NCI-H2081 (cell line): Measurements from ENCODE around the gene CNGA1.
"Not testable (repeated sequence)": the region's sequence is repeated elsewhere in the genome, so short reads cannot be mapped to it uniquely, and the experiment has no call there.

Experiments
- DNase-seq, 2 experiments: peaks; one replicate each; lab custom pipeline; 2025; lab: John Stamatoyannopoulos, UW

CNGA1 gene

DNA sequence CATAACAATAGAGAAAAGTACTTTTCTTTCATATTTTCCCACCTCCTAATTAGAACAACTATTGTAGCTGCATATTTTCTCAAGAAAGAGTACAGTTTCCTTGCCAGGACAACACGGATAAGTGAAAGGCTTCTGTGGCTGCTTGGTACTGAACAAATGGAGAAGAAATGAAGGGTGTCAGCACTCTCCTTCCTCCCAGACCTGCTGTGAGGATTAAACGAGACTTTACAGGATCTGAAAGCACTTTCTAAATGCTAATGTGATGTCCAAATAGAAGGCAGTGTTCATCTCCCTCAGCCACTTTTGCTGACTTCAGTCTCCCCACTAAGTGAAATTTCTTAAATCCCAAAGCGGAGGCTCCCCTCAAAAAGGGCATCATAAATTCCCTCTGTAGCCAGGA lies 14.0 kb upstream of the CNGA1 start:
- DNase-seq: no peak

DNA sequence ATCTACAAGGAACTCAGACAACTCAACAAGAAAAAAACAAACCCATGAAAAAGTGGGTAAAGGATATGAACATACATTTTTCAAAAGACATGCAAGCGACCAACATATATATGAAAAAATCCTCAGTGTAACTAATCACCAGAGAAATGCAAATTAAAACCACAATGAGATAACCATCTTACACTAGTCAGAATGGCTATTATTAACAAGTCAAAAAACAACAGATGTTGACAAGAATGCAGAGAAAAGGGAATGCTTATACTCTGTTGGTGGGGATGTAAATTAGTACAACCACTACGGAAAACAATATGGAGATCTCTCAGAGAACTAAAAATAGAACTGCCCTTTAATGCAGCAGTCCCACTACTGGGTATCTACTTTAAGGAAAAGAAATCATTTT lies 12.2 kb upstream of the CNGA1 start:
- no peak for DNase-seq

DNA sequence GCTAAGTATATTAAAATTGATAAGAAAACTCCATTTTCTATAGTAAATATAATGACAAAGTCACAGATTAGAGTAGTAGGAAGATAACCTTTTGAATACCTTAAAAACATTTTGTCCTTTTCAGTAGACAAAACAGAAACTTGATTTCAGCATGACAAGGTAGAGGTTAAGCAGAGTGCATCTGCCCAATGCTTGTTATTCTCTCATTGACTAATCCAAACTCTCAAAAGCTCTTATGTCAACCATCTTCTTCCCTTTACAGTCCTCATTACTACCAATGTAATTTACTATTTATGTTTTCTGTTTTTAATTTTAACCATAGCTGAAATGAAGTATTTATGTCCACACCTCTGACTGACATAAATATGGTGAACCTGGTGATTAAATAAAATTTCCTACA lies 11.2 kb upstream of the CNGA1 start:
- DNase-seq: no peak

DNA sequence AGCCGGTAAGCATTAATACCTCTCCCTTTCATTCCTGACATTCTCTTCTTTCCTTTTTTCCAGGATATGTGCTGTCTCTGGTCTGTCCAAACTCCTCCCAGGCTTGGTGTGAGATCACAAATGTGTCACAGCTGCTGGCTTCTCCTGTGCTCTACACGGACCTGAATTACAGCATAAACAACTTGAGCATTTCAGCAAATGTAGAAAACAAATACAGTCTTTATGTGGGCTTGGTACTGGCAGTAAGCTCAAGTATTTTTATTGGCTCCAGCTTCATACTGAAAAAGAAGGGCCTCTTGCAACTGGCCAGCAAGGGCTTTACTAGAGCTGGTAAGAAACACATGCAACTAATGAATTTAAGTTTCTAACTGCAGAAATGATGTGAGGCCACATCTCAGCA lies 8.5 kb upstream of the CNGA1 start:
- DNase-seq: no peak

DNA sequence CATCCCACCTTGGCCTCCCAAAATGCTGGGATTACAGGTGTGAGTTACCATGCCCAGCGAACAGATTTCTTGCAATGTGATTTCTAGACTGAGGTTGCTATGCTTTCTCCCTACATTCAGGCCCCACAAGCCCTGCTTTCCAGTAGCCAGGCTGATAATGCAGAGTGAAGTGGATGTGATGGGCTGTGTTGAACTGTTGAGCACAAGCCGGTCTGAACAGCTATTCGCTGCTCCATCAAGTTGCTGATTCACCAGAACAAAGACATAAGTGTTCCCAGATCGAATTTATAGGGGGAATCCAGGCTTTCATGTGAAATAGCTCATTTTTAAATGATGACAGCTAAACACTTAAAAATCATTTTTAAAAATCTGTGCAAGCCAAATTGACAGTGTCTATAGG lies 8.0 kb upstream of the CNGA1 start:
- no peak for DNase-seq

DNA sequence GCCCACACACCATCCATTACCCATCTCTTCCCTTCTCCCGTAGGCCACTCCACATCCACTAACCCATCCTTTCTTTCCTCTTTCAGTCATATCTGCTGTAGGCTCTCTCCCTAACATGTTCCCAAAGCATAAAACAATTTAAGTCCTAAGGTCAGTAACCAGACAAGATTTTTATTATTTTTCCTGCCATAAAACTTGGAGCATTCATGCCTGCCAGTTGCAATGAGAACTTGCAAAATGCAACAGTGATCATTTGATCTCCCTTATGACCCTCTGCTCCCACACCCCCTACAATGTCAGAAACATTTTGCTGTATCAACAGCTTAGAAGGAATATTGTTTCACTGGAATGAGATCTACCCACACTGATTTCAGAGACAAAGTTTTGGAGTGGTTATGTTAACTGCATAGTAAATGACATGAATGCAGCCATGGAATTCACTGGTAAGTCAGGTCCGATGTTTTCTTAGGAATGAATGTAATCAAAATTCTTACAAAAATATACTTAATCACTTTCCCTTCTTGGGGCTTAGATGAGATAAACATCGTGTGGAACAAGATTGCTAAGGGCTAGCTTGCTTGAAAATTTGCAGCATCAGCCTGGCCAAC lies 5.8 kb upstream of the CNGA1 start:
- DNase-seq: no peak

DNA sequence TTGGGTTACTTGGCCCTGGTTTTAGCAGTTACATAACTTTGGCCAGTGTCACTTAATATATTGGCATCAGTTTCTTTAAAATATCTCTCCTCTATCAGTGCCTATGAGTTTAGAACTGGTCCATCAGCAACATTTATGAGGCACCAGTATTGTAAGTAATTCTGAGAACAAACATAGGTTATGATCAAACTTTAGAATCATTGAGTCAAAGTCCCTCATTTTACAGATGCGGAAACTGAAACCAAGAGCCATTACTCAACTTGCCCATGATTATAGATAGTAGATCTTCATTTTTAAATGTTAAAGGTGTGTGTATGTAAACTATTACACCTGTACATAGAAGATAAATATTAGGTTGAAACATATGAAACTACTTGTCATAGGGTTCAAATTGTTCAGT lies 4.6 kb upstream of the CNGA1 start:
- DNase-seq: no peak

DNA sequence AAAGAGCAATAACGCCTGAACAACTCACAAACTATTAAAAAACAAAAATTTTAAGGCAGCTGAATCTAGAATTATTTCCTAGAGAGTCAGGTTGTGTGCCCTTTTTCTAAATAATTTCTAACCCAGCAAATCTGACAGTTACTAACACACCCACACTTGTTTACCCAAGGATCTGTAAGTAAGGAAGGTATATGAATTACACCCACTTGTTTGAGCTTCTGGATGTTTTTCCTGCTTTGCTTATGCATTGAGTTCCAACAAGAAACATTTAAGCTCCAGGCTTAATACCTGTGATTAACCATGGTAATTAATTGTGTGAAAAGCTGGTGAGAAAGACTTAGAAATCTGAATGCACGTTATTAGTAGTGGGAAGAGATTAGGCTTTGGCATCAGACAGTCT lies 1.6 kb upstream of the CNGA1 start:
- no peak for DNase-seq

DNA sequence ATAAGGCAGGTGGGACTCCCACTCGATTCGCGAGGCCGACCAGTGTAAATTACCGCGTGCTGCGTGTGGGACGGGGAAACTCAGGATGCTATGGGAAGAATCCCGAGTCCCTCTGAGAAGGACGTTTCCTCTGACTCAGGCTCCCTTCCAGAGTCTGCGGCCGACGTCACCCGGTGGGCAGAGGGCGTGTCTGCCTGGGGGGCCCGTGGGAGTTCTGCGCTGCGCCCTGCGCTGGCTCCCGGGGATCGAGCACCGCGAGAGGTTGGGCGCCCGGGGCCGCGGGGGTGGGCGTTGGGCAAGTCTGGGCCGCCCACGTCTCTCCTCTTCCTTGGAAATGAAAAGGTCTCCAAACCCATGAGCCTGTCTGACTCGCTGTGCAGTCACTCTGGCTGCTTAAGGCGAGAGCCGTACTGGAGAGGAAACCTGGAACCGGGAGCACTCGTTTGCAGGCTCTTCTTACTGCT lies 659 bp upstream of the CNGA1 start:
- peak in 1 of 2 experiments; percentile 29 for DNase-seq

DNA sequence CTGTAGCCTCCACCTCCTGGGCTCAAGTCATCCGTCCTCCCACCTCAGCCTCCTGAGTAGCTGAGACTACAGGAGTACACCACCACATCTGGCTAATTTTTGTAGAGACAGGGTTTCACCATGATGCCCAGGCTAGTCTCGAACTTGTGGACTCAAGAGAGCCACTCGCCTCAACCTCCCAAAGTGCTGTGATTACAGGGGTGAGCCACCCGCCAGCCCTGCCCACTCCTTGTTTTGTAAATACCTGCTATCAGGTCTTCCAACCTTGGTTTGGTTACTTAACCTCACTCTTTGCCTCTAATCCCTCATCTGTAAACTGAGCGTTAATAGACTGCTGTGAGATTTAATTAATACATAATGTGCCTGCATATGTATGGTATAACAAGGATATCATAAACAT lies 803 bp downstream of the CNGA1 start:
- DNase-seq: no peak

DNA sequence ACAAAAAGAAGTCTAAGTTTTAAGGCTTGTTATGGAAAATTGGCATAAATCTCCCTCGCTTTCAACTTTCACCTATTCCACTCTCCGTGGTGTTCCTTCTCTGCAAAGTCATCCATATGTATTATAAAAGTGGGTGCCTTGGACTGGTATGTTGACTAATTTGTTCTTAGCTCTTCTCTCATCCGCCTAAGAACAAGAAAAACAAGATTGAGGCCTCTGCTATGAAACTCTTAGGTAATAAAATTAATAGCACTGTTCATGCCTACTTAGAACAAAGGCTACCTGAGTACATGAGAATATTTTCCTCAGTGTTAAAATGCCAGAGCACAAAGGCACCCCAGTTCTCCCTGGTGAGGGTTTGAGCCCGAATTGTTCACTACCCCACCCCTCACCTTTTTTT lies 1.3 kb downstream of the CNGA1 start:
- no peak for DNase-seq

DNA sequence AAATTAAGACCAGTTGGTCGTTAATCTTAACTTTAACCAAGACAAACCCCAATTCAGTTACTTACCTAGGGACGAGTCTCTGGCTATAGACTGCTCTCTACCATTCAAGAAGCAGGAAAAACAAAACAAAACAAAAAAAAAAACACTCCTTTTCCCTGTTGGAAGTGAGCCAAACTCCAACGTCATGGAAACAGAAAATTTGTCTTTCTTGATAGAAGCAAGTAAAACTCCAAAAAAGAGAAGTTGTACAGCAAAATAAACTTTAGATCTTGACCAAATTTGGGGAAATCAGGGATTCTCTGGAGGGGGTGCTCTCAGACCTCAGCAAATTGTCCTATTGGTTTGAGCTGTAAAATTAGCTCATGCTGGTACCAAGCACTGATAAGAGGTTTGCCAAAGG lies 3.7 kb downstream of the CNGA1 start:
- no peak for DNase-seq

DNA sequence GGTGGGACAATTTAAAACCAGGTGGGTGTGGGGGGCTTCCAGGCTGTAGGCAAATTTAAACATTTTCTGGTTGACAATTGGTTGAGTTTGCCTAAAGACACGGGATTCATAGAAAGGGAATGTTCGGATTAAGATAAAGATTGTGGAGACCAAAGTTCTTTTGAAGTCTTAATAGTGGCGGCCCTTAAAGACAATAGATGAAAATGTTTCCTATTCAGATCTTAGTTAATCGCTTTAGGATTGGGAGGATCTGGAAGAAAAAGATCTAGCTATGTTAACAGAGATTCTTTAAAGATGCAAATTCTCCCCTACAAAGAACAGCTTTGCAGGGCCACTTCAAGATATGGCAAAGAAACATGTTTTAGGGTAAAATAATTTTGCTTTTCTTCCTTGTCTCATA lies 4.8 kb downstream of the CNGA1 start:
- no peak for DNase-seq

DNA sequence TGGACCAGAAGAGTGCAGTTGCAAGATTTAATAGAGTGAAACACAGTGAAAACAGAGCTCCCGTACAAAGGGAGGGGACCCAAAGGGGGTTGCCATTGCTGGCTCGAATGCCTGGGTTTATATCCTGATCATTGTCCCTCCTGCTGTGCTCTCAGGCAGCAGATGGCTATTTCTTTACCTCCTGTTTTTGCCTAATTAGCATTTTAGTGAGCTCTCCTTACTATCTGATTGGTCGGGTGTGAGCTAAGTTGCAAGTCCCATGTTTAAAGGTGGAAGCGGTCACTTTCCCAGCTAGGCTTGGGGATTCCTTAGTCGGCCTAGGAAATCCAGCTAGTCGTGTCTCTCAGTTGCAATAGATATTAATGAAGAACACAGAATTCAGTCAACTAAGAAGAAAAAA lies 5.6 kb downstream of the CNGA1 start:
- not testable (repeated sequence) for DNase-seq

DNA sequence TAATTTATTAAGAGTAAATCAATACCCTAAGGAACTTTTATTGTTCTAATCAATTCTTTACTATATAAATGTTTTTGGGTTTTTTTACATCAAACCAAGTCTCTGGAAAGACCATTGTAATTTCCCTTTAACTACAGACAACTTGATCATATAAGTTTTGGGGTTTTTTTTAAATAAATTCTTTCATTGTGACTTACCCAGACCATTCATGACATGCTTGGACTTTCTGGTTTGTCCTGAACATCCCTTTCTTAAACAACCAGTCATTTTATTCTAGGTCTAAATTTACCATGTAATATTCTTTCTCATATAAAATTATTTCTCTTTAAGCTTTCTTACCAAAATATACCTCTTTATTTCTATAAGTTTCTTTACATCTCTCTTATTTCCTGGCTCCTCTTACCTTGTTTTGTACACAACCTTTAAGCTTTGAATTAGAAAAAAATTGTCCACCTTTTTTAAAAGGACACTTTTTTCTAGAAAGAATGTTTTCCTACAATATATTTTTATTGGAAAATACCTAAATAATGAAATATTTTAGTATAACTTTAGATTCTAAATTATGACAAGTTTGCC lies 8.4 kb downstream of the CNGA1 start:
- peak in 1 of 2 experiments; percentile 21 for DNase-seq

DNA sequence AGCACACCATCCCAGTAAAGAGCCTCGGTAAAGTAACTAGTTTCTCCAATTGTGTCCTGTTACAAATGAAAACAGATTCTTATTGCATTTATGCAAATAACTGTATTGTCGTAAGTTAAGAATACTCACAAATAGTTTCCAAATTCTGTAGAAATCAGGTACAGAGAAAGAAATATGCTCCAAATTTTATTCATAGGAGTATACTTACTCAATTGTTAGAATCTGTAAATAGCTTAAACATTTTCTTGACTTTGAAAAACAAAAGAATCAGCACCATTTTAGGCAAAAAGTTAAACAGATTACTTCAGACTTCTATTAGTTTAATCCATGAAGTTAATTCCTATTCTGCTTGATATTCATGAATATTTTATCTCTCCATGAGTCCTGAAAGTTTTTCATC lies 10.7 kb downstream of the CNGA1 start:
- no peak for DNase-seq

DNA sequence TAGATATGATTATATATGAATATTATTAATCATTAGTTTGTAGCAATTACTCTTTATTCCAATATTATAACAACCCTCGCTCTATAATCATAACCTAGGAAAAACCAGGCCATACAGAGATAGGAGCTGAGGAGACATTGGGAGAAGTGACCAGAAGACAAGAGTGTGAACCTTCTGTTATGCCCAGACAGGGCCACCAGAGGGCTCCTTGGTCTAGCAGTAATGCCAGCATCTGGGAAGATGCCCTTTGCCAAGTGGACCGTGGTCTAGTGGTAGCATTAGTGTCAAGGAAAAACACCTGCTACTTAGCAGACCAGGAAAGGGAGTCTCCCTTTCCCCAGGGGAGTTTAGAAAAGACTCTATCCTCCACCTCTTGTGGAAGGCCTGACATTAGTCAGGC lies 12.9 kb downstream of the CNGA1 start:
- DNase-seq: peak in 1 of 2 experiments; percentile 30

DNA sequence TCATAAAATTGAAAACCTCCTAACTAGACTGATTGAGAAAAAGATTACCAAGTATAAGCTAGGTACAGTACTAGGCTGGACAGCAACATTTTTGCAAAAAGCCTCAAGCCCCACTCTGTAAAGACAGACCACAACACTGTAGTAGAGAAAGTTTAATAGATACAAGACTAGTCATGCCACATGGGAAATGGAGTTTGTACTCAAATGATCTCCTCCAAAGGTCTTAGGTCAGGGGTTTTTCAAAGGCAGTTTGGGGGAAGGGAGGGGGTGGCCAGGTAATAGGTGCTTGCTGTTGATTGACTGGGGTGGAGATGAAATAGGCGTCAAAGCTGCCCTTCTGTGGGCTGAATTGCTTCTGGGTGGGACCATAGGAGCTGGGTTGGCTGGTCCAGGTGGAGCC lies 14.2 kb downstream of the CNGA1 start:
- DNase-seq: no peak

DNA sequence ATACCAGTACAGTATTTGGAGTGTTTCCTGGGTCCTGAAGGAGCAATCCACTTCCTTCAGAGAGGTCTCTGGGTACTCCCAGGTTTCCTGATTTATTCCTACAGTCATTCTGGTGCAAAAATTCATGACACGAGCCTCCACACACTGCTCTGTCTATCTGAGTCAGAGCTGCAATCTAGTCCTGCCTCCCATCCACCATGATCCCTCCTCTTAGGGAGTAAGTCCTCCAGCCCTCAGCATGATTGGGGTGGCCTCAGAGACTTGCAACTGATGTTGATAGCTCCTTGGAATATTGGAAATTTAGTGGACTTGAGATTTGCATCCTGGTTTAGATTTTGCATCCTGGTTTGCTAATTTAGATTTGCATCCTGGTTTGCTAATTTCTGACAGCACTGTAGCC lies 20.5 kb downstream of the CNGA1 start:
- DNase-seq: no peak

DNA sequence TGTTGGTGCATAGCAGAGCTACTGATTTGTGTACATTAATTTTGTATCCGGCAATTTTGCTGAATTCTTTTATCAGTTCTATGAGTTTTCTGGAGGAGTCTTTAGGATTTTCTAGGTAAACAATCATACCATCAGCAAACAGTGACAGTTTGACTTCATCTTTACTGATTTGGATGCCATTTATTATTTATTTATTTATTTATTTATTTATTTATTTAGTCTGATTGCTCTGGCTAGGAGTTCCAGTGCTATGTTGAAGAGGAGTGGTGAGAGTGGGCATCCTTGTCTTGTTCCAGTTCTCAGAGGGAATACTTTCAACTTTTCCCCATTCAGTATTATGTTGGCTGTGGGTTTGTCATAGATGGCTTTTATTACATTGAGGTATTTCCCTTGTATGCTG lies 24.0 kb downstream of the CNGA1 start:
- not testable (repeated sequence) for DNase-seq

DNA sequence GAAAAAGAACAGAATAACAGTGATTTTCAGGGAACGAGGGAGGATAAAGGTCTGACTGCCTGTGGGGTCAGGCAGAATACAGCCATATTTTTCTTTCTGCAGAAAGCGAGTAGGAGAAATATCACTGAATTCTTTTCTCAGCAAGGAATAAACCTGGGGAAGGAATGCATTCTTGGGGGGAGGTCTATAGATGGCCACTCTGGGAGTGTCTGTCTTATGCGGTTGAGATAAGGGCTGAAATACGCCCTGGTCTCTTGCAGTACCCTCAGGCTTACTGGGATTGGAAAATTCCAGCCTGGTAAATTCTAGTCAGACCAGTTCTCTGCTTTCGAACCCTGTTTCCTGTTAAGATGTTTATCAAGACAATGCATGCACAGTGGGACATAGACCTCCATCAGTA lies 26.3 kb downstream of the CNGA1 start:
- no peak for DNase-seq

DNA sequence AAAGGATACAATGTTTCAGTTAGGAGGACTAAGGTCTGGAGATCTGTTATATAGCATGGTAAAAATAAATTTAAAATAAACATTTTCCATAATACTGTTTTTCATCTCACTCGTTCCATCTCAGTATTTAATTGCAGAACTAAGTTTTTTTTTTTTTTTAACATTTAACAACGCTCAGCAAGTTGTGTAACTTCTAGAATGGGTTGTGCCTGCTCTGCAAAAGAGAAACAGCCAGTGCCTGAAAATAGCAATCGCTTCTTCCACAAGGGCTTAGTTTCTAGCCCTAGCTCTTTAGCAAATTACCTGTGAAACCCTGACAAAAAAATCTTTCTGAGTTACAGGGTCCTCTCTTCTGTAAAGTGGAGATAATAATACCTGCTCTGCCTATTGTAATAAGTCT lies 41.9 kb downstream of the CNGA1 start:
- no peak for DNase-seq

DNA sequence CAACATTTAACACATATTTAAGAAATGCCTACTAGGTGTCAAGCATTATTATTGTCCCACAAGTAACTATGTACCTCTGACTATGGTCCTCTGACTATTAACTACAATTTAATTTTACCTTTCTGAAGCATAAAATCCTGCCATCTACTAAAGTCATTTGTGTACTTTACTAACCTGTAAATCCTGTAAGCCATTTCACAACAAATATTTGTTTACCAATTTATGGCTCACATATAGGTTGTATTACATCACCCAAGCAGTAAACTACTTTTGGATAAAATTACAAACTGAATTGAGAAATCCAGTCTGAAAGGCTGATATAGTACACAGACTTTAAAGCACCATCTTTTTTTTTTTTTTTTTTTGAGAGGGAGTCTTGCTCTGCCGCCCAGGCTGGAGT lies 43.8 kb downstream of the CNGA1 start:
- DNase-seq: no peak

DNA sequence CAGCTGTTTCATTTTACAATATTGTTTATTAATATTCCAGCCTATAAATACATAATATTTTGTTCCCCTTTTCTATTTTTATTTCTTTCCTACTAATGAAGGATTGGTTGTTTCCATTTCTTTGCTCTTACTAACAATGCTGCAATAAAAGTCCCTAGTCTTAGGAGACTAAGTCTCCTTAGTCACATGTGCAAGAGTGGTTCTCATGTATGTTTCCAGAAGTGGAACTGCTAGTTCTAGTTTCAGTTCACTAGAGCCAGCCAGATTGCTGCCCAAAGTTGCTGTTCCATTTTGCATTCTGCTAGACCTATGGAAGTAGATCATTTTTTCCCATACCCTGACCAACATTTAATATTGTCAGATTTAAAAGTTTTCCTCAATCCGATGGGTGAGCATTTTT lies 44.3 kb downstream of the CNGA1 start:
- DNase-seq: no peak
